A549 (cell line): Measurements from ENCODE around the gene TUBGCP2. TPM values are rescaled to one million over a fixed set of nuclear protein-coding genes. Genes with fewer than 3 reads are reported as not detected.

Source experiments
- ATAC-seq, 2 experiments: fragments of 200-7000 bp in 1 of 2; fragments of >200 bp in 1 of 2; cut with Nextera tagmentation in 1 of 2; cut with Tn5 transposase in 1 of 2; 3 replicates each; pipeline versions ENCODE4 v1.8.0 to v1.9.1; 2018 to 2020; ENCODE audit warnings: mild to moderate bottlenecking in 1 of 2, moderate library complexity in 1 of 2
- CTCF ChIA-PET: fragments of 300-600 bp; sonication (Branson Sonifier 250); formaldehyde crosslinking; extraction: SDS; loops from one replicate; lab custom pipeline; 2021; ENCODE audit warnings: antibody characterized with exemption, inconsistent platforms; lab: Yijun Ruan, JAX
- POLR2A ChIA-PET: fragments of 350-600 bp; formaldehyde crosslinking; extraction: SDS; loops from one replicate; lab custom pipeline; 2021; ENCODE audit warnings: antibody characterized with exemption, inconsistent platforms; lab: Yijun Ruan, JAX
- DNase-seq, 2 experiments: peaks; one replicate each; pipeline versions ENCODE4 v3.0.0 to v3.0.0-alpha.2; 2011 to 2016; ENCODE audit warnings: low read depth in 1 of 2, low spot score in 1 of 2
- FAIRE-seq: peaks from 2 replicates; lab custom pipeline; 2011; peaks lifted over from hg19 to GRCh38; lab: Jason Lieb, UNC
- H3K27ac ChIP-seq, 2 experiments: fragments of >200 bp; sonication (Bioruptor Twin); formaldehyde crosslinking; 3 replicates each; pipeline ENCODE4 v1.5.1; 2016 to 2017
- H3K4me1 ChIP-seq: fragments of >200 bp; sonication (Bioruptor Twin); formaldehyde crosslinking; 3 replicates; pipeline ENCODE4 v1.6.1; 2016
- H3K4me2 ChIP-seq: fragments of >200 bp; sonication (Bioruptor Twin); formaldehyde crosslinking; 3 replicates; pipeline ENCODE4 v1.6.1; 2016
- H3K4me3 ChIP-seq: fragments of >200 bp; sonication (Bioruptor Twin); formaldehyde crosslinking; 3 replicates; pipeline ENCODE4 v1.5.1; 2016
- H3K9me3 ChIP-seq: fragments of >200 bp; sonication (Bioruptor Twin); formaldehyde crosslinking; 3 replicates; pipeline ENCODE4 v1.6.1; 2016
- CBX2 ChIP-seq: fragments of 200-600 bp; sonication (generic); IDR thresholded peaks from 2 replicates; pipeline ENCODE4 v1.6.1; 2016; ENCODE audit warnings: low read depth, mild to moderate bottlenecking, borderline replicate concordance
- CEBPB ChIP-seq, 2 experiments: fragments of >200 bp in 1 of 2; sonication (Bioruptor Twin) in 1 of 2; formaldehyde crosslinking in 1 of 2; IDR thresholded peaks; 2 replicates each; pipeline ENCODE4 v1.6.1; 2012 to 2016
- CHD2 ChIP-seq: fragments of 150-350 bp; IDR thresholded peaks from 2 replicates; pipeline ENCODE4 v1.6.1; 2014; ENCODE audit warnings: low read length; ENCODE audit not compliant: partially characterized antibody
- EHF ChIP-seq: fragments of 250-450 bp; sonication (Bioruptor Pico); IDR thresholded peaks from 2 replicates; pipeline ENCODE4 v1.5.0; 2020; ENCODE audit warnings: mild to moderate bottlenecking
- ESRRA ChIP-seq: fragments of 150-350 bp; IDR thresholded peaks from 2 replicates; pipeline ENCODE4 v1.6.1; 2014; ENCODE audit warnings: mild to moderate bottlenecking, low read length, borderline replicate concordance
- FOSB ChIP-seq: fragments of 250-450 bp; sonication (Bioruptor Pico); IDR thresholded peaks from 2 replicates; pipeline ENCODE4 v1.5.0; 2020; ENCODE audit warnings: mild to moderate bottlenecking, moderate library complexity
- HDAC2 ChIP-seq: fragments of 200-600 bp; sonication (generic); IDR thresholded peaks from 2 replicates; pipeline ENCODE4 v1.6.1; 2016
- HES2 ChIP-seq: fragments of >200 bp; sonication (Bioruptor Twin); formaldehyde crosslinking; IDR thresholded peaks from 2 replicates; pipeline ENCODE4 v1.6.1; 2016
- HOXB13 ChIP-seq: fragments of 250-450 bp; sonication (Bioruptor Pico); IDR thresholded peaks from 2 replicates; pipeline ENCODE4 v1.5.0; 2020; ENCODE audit warnings: low read depth, mild to moderate bottlenecking, moderate library complexity
- JUN ChIP-seq, 2 experiments: fragments of >200 bp; sonication (Bioruptor Twin); formaldehyde crosslinking; IDR thresholded peaks; 2 replicates in 1 of 2; 3 replicates in 1 of 2; pipeline ENCODE4 v1.6.1; 2016 to 2017
- KDM1A ChIP-seq: fragments of 200-600 bp; sonication (generic); IDR thresholded peaks from 2 replicates; pipeline ENCODE4 v1.6.1; 2016; ENCODE audit warnings: low read depth, mild to moderate bottlenecking
- MAFK ChIP-seq: fragments of 450-650 bp; IDR thresholded peaks from 2 replicates; pipeline ENCODE4 v1.6.1; 2014; ENCODE audit not compliant: partially characterized antibody
- MAZ ChIP-seq: fragments of 150-350 bp; IDR thresholded peaks from 2 replicates; pipeline ENCODE4 v1.6.1; 2014; ENCODE audit warnings: antibody characterized with exemption, low read depth, low read length, borderline replicate concordance
- MYC ChIP-seq: IDR thresholded peaks from 2 replicates; pipeline ENCODE4 v1.6.1; 2012; ENCODE audit warnings: mild to moderate bottlenecking, inconsistent platforms, low read length, improper control_type of control experiment, borderline replicate concordance
- NR3C1 ChIP-seq: fragments of >200 bp; sonication (Bioruptor Twin); formaldehyde crosslinking; IDR thresholded peaks from 3 replicates; pipeline ENCODE4 v1.6.1; 2017
- RCOR1 ChIP-seq: fragments of 150-350 bp; IDR thresholded peaks from 2 replicates; pipeline ENCODE4 v1.6.1; 2014; ENCODE audit warnings: antibody characterized with exemption, low read length, low read depth
- SMC3 ChIP-seq: fragments of >200 bp; sonication (Bioruptor Twin); formaldehyde crosslinking; IDR thresholded peaks from 3 replicates; pipeline ENCODE4 v1.6.1; 2018; ENCODE audit warnings: inconsistent platforms
- ZC3H11A ChIP-seq: fragments of 450-650 bp; IDR thresholded peaks from 2 replicates; pipeline ENCODE4 v1.6.1; 2014; ENCODE audit warnings: antibody characterized with exemption, mild to moderate bottlenecking
- ZSCAN20 ChIP-seq: fragments of 250-450 bp; sonication (Bioruptor Pico); IDR thresholded peaks from 2 replicates; pipeline ENCODE4 v1.8.0; 2022; ENCODE audit warnings: mild to moderate bottlenecking, moderate library complexity
- WGBS: methylation state at CpG from one replicate; pipeline ENCODE4 v1.1.6; 2017; ENCODE audit errors: missing lambda C conversion rate; 5-methylcytosine and 5-hydroxymethylcytosine counted together
- polyA plus RNA-seq, 4 experiments: library from polyadenylated mRNA; depleted of rRNA in 3 of 4; stranded (reverse); fragments of >200 nt; fragmentation: RNase III in 1 of 4; extraction: RNeasy Plus Mini Kit Qiagen cat#74134 plus additional on column Dnase treatment in 1 of 4; gene quantifications; 2 replicates in 3 of 4; 3 replicates in 1 of 4; pipeline ENCODE4 v1.2.3, GENCODE V29; 2011 to 2017
- TF ChIP-seq, protein P1 (sequence below): IDR thresholded peaks from 2 replicates; pipeline ENCODE4 v1.6.1; 2012
- TF ChIP-seq, protein P2 (sequence below): IDR thresholded peaks from 2 replicates; pipeline ENCODE4 v1.6.1; 2012
- TF ChIP-seq, protein P3 (sequence below): fragments of 250-450 bp; sonication (Bioruptor Pico); IDR thresholded peaks from 2 replicates; pipeline ENCODE4 v1.5.0; 2020; ENCODE audit warnings: low read depth, mild to moderate bottlenecking, moderate library complexity

TUBGCP2 gene
- polyA plus RNA-seq, 2 of the 4 experiments (the other 2 are of a cell fraction) = 33.6 to 44.5 TPM

- no peak for DNase-seq
- WGBS = 83% methylated on average over 3 of the region's 3 CpGs
- ATAC-seq = no peak
- Histone ChIP-seq H3K9me3 (no peaks in the 10 kb centered on the region), H3K4me1 (peaks cover 10% of the 10 kb centered on the region; the same call in 1 of the 3 replicates), H3K4me3 (no peak overlapping the region), H3K4me2 (no peak overlapping the region), H3K27ac (no peak overlapping the region)
- CTCF ChIA-PET = interaction anchor here (1.5 to 5.5 kb wide), 2 partner anchors 9 to 26 kb away, joined by 4 to 38 read pairs; partner anchors contain the start of gene PRAP1
- POLR2A ChIA-PET = no interaction called here
- FAIRE-seq = no peak
- TF ChIP-seq EHF (CRISPR knock-in tag) = no peak
These were observed 47.3 kb upstream of the TUBGCP2 start for GRCh38 chr10:133355991-133356390.

DNA sequence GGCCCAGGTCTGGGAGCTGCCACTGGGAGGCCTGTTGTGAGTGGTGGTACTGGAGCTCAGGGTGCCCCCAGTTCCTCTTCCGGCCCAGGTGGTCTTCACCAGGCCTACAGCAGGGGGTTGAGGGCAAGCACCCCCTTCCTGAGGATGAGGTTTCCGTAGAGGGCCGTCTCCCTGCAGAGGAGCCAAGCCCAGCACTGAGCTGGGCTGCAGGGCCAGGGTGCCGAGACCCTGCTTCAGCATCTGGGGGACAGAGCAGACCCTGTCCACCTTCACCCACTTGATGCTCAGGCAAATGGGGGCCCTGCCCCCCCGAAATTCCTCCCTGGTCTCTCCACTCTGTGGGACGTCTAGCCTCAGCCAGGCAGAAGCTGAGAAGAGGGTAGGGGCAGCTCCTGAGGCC, 46.6 kb upstream of the TUBGCP2 start:
- POLR2A ChIA-PET = no interaction called here
- DNase-seq (no peak), FAIRE-seq (no peak), ATAC-seq (no peak)
- H3K9me3 ChIP-seq = no peaks in the 10 kb centered on the region
- no peak overlapping the region for H3K4me2 ChIP-seq
- TF ChIP-seq, protein P1, sequence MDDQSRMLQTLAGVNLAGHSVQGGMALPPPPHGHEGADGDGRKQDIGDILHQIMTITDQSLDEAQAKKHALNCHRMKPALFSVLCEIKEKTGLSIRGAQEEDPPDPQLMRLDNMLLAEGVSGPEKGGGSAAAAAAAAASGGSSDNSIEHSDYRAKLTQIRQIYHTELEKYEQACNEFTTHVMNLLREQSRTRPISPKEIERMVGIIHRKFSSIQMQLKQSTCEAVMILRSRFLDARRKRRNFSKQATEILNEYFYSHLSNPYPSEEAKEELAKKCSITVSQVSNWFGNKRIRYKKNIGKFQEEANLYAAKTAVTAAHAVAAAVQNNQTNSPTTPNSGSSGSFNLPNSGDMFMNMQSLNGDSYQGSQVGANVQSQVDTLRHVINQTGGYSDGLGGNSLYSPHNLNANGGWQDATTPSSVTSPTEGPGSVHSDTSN = no peak
- TF ChIP-seq RCOR1 (no peak), CBX2 (no peak), CHD2 (no peak), HOXB13 (CRISPR knock-in tag) (no peak), JUN (IDR thresholded peaks at IDR 0.05) (no peak)
- CTCF ChIA-PET = interaction anchor here (0.7 to 5.5 kb wide), 3 partner anchors 8 to 47 kb away, joined by 3 to 38 read pairs (median 4); partner anchors contain the start of gene PRAP1
- peaks cover 10% of the 10 kb centered on the region; the same call in 1 of the 3 replicates for H3K4me1 ChIP-seq
- 77% methylated on average over 4 of the region's 6 CpGs for WGBS
- H3K4me3 ChIP-seq = no peak overlapping the region
- no peak overlapping the region for H3K27ac ChIP-seq

- POLR2A ChIA-PET = no interaction called here
- no peak for ATAC-seq
- Histone ChIP-seq H3K4me3 (no peak overlapping the region), H3K27ac (no peak overlapping the region), H3K9me3 (no peaks in the 10 kb centered on the region), H3K4me2 (no peak overlapping the region), H3K4me1 (peaks cover 10% of the 10 kb centered on the region; the same call in 1 of the 3 replicates)
- CTCF ChIA-PET = interaction anchor here (0.7 to 5.5 kb wide), 3 partner anchors 8 to 47 kb away, joined by 3 to 38 read pairs (median 4); partner anchors contain the start of gene PRAP1
- DNase-seq = no peak
- 84% methylated on average over 8 of the region's 14 CpGs for WGBS
- no peak for FAIRE-seq
- TF ChIP-seq MYC = no peak
- TF ChIP-seq MAZ = no peak
- TF ChIP-seq HES2 = no peak
- TF ChIP-seq HOXB13 (CRISPR knock-in tag) = no peak
- TF ChIP-seq KDM1A = no peak
- no peak for TF ChIP-seq ZSCAN20 (CRISPR knock-in tag)
- no peak for TF ChIP-seq HDAC2
- TF ChIP-seq ESRRA = no peak
- no peak for TF ChIP-seq MAFK
- no peak for TF ChIP-seq CHD2
- no peak for TF ChIP-seq NR3C1
- no peak for TF ChIP-seq ZC3H11A
- TF ChIP-seq, protein P2, sequence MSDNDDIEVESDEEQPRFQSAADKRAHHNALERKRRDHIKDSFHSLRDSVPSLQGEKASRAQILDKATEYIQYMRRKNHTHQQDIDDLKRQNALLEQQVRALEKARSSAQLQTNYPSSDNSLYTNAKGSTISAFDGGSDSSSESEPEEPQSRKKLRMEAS = no peak
- no peak for TF ChIP-seq CEBPB (IDR thresholded peaks at IDR 0.05)
- TF ChIP-seq SMC3 = no peak
- TF ChIP-seq FOSB (CRISPR knock-in tag) = no peak
- TF ChIP-seq, protein P3, sequence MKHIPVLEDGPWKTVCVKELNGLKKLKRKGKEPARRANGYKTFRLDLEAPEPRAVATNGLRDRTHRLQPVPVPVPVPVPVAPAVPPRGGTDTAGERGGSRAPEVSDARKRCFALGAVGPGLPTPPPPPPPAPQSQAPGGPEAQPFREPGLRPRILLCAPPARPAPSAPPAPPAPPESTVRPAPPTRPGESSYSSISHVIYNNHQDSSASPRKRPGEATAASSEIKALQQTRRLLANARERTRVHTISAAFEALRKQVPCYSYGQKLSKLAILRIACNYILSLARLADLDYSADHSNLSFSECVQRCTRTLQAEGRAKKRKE = no peak
These were observed 46.1 kb upstream of the TUBGCP2 start for GRCh38 chr10:133354672-133355240.
